Measurements from ENCODE around the gene BAHCC1.

- TF ChIP-seq GATA2 (IDR thresholded peaks at IDR 0.05; ENCODE audit: low read depth, low read length), result no peak
- TF ChIP-seq GATA3 (IDR thresholded peaks at IDR 0.05; ENCODE audit: low read depth, low read length), result no peak
Observed at GRCh38 chr17:81452551-81452950, 57.3 kb downstream of the BAHCC1 start.

All from SH-SY5Y (cell line).